Sigmoid colon (tissue), 7 donors: ENCODE data around the gene C16orf96. TPM values are rescaled to one million over a fixed set of nuclear protein-coding genes. Genes with fewer than 3 reads are reported as not detected.

ENCODE experiments used
- DNase-seq: peaks from one replicate; pipeline ENCODE4 v3.0.0-alpha.2; 2019
- H3K27ac ChIP-seq, 4 donors: fragments of 200-600 bp; sonication (generic); one replicate each; pipeline ENCODE4 v1.5.1; 2016 to 2019; ENCODE audit warnings: mild to moderate bottlenecking in 1 of 4
- H3K27me3 ChIP-seq, 3 donors: fragments of 200-600 bp; sonication (generic); one replicate each; pipeline ENCODE4 v1.5.1; 2019; ENCODE audit warnings: mild to moderate bottlenecking in 1 of 3
- H3K36me3 ChIP-seq, 4 donors: fragments of 200-600 bp; sonication (generic); one replicate each; pipeline ENCODE4 v1.5.1; 2016 to 2019
- H3K4me1 ChIP-seq, 4 donors: fragments of 200-600 bp; sonication (generic); one replicate each; pipeline ENCODE4 v1.5.1; 2017 to 2019
- H3K4me3 ChIP-seq, 4 donors: fragments of 200-600 bp; sonication (generic); one replicate each; pipeline ENCODE4 v1.5.1; 2017 to 2019; ENCODE audit warnings: mild to moderate bottlenecking in 2 of 4, moderate library complexity in 1 of 4
- H3K9me3 ChIP-seq, 4 donors: fragments of 200-600 bp in 3 of 4; sonication (generic) in 3 of 4; one replicate each; pipeline versions ENCODE4 v1.5.1 to v1.6.1; 2013 to 2019
- EP300 ChIP-seq, 4 donors: sonication (generic); formaldehyde crosslinking; IDR thresholded peaks; one replicate each; pipeline ENCODE4 v1.6.1; 2017; ENCODE audit warnings: antibody characterized with exemption in 4 of 4
- POLR2A ChIP-seq, 2 donors: fragments of 450-650 bp; IDR thresholded peaks; one replicate each; pipeline ENCODE4 v1.6.1; 2016; ENCODE audit warnings: antibody characterized with exemption in 2 of 2, mild to moderate bottlenecking in 2 of 2, moderate library complexity in 2 of 2
- POLR2AphosphoS5 ChIP-seq, 4 donors: sonication (generic); formaldehyde crosslinking; IDR thresholded peaks; one replicate each; pipeline ENCODE4 v1.6.1; 2017; ENCODE audit warnings: antibody characterized with exemption in 4 of 4
- WGBS, 2 donors: extraction: QIAGEN DNeasy Blood & Tissue Kit; methylation state at CpG; one replicate each; pipeline ENCODE4 v1.1.7; 2013; 5-methylcytosine and 5-hydroxymethylcytosine counted together
- intact Hi-C: fragments of 100-400 bp; cut with DNase I; formaldehyde crosslinking; loops from one replicate; pipeline ENCODE4 v1.15.1; 2023
- polyA plus RNA-seq, 3 donors: library from polyadenylated mRNA; stranded (reverse); fragments of 200-250 nt; gene quantifications; one replicate each; pipeline ENCODE4 v1.2.3, GENCODE V29; 2013
- total RNA-seq, 4 donors: library from RNA; depleted of rRNA; stranded (reverse); fragments of >200 nt; gene quantifications; one replicate each; pipeline ENCODE4 v1.1.0, GENCODE V29; 2016
- TF ChIP-seq, protein P1 (sequence below), 4 experiments: fragments of 450-650 bp in 3 of 4; fragments of 200-600 bp in 1 of 4; IDR thresholded peaks; one replicate each; pipeline ENCODE4 v1.5.1; 2016 to 2019; ENCODE audit warnings: antibody characterized with exemption in 4 of 4, mild to moderate bottlenecking in 3 of 4, moderate library complexity in 2 of 4
- donor health status: healthy with polysubstance abuse.
- donor health status: Bipolar disorder and iron deficiency.
- donor health status: healthy.

The C16orf96 gene
- total and polyA plus RNA-seq, 7 donors: under 0.01 to 0.16 (median 0.09) TPM; not detected in 4

GRCh38 chr16:4578961-4579530, 22.9 kb downstream of the C16orf96 start:
- H3K9me3 ChIP-seq: no peaks in the 10 kb centered on the region
- TF ChIP-seq POLR2AphosphoS5 (IDR thresholded peaks at IDR 0.05): no peak
- no peak for TF ChIP-seq POLR2A (IDR thresholded peaks at IDR 0.05)
- TF ChIP-seq, protein P1, sequence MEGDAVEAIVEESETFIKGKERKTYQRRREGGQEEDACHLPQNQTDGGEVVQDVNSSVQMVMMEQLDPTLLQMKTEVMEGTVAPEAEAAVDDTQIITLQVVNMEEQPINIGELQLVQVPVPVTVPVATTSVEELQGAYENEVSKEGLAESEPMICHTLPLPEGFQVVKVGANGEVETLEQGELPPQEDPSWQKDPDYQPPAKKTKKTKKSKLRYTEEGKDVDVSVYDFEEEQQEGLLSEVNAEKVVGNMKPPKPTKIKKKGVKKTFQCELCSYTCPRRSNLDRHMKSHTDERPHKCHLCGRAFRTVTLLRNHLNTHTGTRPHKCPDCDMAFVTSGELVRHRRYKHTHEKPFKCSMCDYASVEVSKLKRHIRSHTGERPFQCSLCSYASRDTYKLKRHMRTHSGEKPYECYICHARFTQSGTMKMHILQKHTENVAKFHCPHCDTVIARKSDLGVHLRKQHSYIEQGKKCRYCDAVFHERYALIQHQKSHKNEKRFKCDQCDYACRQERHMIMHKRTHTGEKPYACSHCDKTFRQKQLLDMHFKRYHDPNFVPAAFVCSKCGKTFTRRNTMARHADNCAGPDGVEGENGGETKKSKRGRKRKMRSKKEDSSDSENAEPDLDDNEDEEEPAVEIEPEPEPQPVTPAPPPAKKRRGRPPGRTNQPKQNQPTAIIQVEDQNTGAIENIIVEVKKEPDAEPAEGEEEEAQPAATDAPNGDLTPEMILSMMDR (IDR thresholded peaks at IDR 0.05): no peak
- TF ChIP-seq EP300 (IDR thresholded peaks at IDR 0.05): no peak
- H3K4me1 ChIP-seq: no peaks in the 10 kb centered on the region
- no peak overlapping the region for H3K4me3 ChIP-seq
- H3K36me3 ChIP-seq: no peaks in the 10 kb centered on the region
- H3K27ac ChIP-seq: no peak overlapping the region
- WGBS, 2 donors: 83 to 88% methylated on average over 13 of the region's 13 CpGs
- H3K27me3 ChIP-seq: no peaks in the 10 kb centered on the region
- DNase-seq: no peak
- intact Hi-C loops: no loop called here

GRCh38 chr16:4580250-4580649, 24.1 kb downstream of the C16orf96 start:
- Histone ChIP-seq H3K27ac (no peak overlapping the region), H3K9me3 (no peaks in the 10 kb centered on the region), H3K4me3 (no peak overlapping the region), H3K36me3 (no peaks in the 10 kb centered on the region), H3K4me1 (no peaks in the 10 kb centered on the region), H3K27me3 (no peaks in the 10 kb centered on the region)
- no peak for DNase-seq
- 62 to 75% methylated on average over 6 of the region's 6 CpGs for WGBS, 2 donors
- TF ChIP-seq EP300 (IDR thresholded peaks at IDR 0.05) (no peak), POLR2AphosphoS5 (IDR thresholded peaks at IDR 0.05) (no peak), POLR2A (IDR thresholded peaks at IDR 0.05) (no peak)
- TF ChIP-seq, protein P1 (IDR thresholded peaks at IDR 0.05): no peak
- intact Hi-C loops: no loop called here

DNA sequence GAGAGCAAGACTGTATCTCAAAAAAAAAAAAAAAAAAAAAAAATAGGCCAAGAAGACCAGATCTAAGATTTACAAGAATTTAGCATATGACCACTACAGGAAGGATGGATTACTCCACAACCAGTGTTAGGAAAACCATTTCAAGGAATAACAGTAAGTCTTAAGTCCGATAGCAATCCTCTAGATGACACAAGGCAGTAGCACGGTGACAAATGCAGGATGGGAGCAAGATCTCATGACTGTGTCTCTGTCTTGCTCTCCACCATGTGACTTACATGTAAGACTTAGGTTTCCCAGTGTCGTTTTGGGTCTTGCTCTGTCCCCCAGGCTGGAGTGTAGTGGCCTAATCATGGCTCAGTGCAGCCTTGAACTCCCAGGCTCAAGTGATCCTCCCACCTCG, 27.8 kb downstream of the C16orf96 start:
- TF ChIP-seq EP300 (IDR thresholded peaks at IDR 0.05): no peak
- TF ChIP-seq, protein P1 (IDR thresholded peaks at IDR 0.05): no peak
- TF ChIP-seq POLR2AphosphoS5 (IDR thresholded peaks at IDR 0.05): no peak
- TF ChIP-seq POLR2A (IDR thresholded peaks at IDR 0.05): no peak
- intact Hi-C loops: no loop called here
- 85 to 89% methylated on average over 4 of the region's 4 CpGs for WGBS, 2 donors
- H3K4me3 ChIP-seq: no peak overlapping the region
- no peaks in the 10 kb centered on the region for H3K36me3 ChIP-seq
- no peak overlapping the region for H3K27ac ChIP-seq
- H3K4me1 ChIP-seq: no peaks in the 10 kb centered on the region
- no peaks in the 10 kb centered on the region for H3K9me3 ChIP-seq
- no peak for DNase-seq
- H3K27me3 ChIP-seq: no peaks in the 10 kb centered on the region

DNA sequence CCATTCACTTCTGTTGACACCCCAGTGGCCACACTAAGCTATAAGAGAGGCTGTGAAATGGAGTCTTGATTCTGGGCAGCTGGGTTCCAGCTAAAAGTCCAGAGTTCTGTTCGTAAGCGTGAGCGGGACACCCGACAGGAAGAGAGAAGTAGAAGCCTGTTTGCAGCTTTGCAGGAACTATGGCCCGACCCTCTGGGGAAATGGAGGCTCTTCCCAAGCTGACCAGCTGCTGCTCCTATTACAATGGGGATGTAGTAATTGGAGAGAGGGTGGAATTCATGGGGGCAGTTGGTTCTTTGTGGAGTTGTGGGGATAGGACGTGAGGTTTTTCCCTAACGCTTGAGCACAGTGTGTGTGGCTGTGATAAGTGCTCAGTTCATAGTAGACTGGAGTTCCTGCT, 30.2 kb downstream of the C16orf96 start:
- WGBS, 2 donors: 62 to 69% methylated on average over 7 of the region's 7 CpGs
- no peak overlapping the region for H3K27ac ChIP-seq
- no peaks in the 10 kb centered on the region for H3K4me1 ChIP-seq
- no peaks in the 10 kb centered on the region for H3K36me3 ChIP-seq
- H3K27me3 ChIP-seq: no peaks in the 10 kb centered on the region
- DNase-seq: no peak
- H3K4me3 ChIP-seq: no peak overlapping the region
- H3K9me3 ChIP-seq: no peaks in the 10 kb centered on the region
- TF ChIP-seq, protein P1 (IDR thresholded peaks at IDR 0.05): no peak
- TF ChIP-seq POLR2AphosphoS5 (IDR thresholded peaks at IDR 0.05) (no peak), POLR2A (IDR thresholded peaks at IDR 0.05) (no peak), EP300 (IDR thresholded peaks at IDR 0.05) (no peak)
- intact Hi-C loops: no loop called here

DNA sequence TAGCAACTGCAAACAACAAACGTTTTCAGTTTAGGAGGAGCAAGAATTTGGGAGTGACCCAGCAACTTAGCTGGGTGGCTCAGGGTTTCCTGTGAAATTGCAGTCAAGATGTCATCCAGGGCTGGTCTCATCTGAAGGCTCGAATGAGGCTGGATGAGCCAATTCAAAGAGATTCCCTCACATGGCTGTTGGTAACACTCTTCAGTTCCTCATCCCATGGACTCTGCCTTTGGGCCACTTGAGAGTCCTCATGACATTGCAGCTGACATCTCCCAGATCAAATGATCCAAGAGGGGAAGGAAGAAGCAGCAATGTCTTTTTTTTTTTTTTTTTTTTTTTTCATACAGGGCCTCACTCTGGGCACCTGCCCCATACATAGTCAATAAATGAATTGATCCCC, 32.2 kb downstream of the C16orf96 start:
- no peaks in the 10 kb centered on the region for H3K27me3 ChIP-seq
- no peak for TF ChIP-seq EP300 (IDR thresholded peaks at IDR 0.05)
- no peak for TF ChIP-seq POLR2AphosphoS5 (IDR thresholded peaks at IDR 0.05)
- TF ChIP-seq POLR2A (IDR thresholded peaks at IDR 0.05): no peak
- TF ChIP-seq, protein P1 (IDR thresholded peaks at IDR 0.05): no peak
- intact Hi-C loops: no loop called here

More for the DNA sequence above, 32.2 kb downstream of the C16orf96 start:
- WGBS, 2 donors: 67 to 82% methylated on average over 2 of the region's 2 CpGs
- no peaks in the 10 kb centered on the region for H3K4me1 ChIP-seq
- no peaks in the 10 kb centered on the region for H3K36me3 ChIP-seq
- no peak overlapping the region for H3K4me3 ChIP-seq
- DNase-seq: no peak
- H3K9me3 ChIP-seq: no peaks in the 10 kb centered on the region
- H3K27ac ChIP-seq: no peak overlapping the region
